ENCODE data around the gene ADAM11. TPM values are rescaled to one million over a fixed set of nuclear protein-coding genes. Genes with fewer than 3 reads are reported as not detected.
A peak's percentile ranks its signal among the peaks of the same experiment; 100 is the strongest.

ADAM11 gene
- total and polyA plus RNA-seq, 2 of the 13 experiments (the other 11 are each of a cell fraction or from before 2014, with no cell fraction given), result 0.38 to 0.91 TPM

- TF ChIP-seq LBX2 (CRISPR knock-in tag; IDR thresholded peaks at IDR 0.05; ENCODE audit: borderline replicate concordance), result 0 out of 2 replicates have a peak, but pooled peaks have one; percentile 42
- 0 out of 2 replicates have a peak, but pooled peaks have one; percentile 8 for TF ChIP-seq EEA1 (CRISPR knock-in tag; IDR thresholded peaks at IDR 0.05; ENCODE audit: borderline replicate concordance)
- TF ChIP-seq CEBPZ (IDR thresholded peaks at IDR 0.05; ENCODE audit: low read length), result no peak
- TF ChIP-seq ZNF678 (CRISPR knock-in tag; IDR thresholded peaks at IDR 0.05), result no peak
- TF ChIP-seq GFI1 (CRISPR knock-in tag; IDR thresholded peaks at IDR 0.05; ENCODE audit: borderline replicate concordance), result no peak
- no peak for TF ChIP-seq BCL3 (CRISPR knock-in tag; IDR thresholded peaks at IDR 0.05)
- no peak for TF ChIP-seq PRDM4 (CRISPR knock-in tag; IDR thresholded peaks at IDR 0.05; ENCODE audit: borderline replicate concordance)
- TF ChIP-seq HNF4G (IDR thresholded peaks at IDR 0.05; ENCODE audit: borderline replicate concordance, low read depth, low read length), result no peak
- no peak for TF ChIP-seq HNF4G (CRISPR knock-in tag; IDR thresholded peaks at IDR 0.05; ENCODE audit: borderline replicate concordance, low read depth)
- no peak for TF ChIP-seq PBX3 (CRISPR knock-in tag; IDR thresholded peaks at IDR 0.05; ENCODE audit: borderline replicate concordance)
- TF ChIP-seq ZMYM2 (CRISPR knock-in tag; IDR thresholded peaks at IDR 0.05), result no peak
- no peak for TF ChIP-seq ZNF788 (CRISPR knock-in tag; IDR thresholded peaks at IDR 0.05; ENCODE audit: borderline replicate concordance)
- TF ChIP-seq TARDBP (CRISPR knock-in tag; IDR thresholded peaks at IDR 0.05), result no peak
- TF ChIP-seq ZNF574 (CRISPR knock-in tag; IDR thresholded peaks at IDR 0.05), result peak; percentile 74
Measured at GRCh38 chr17:44779211-44780025, 20.6 kb downstream of the ADAM11 start (continued).
